ENCODE results near the gene MAPK7.
"Not testable (repeated sequence)": the region's sequence is repeated elsewhere in the genome, so short reads cannot be mapped to it uniquely, and the experiment has no call there.

The MAPK7 gene

GRCh38 chr17:19343671-19344151 lies 34.6 kb upstream of the MAPK7 start:
- no peak for FAIRE-seq

- FAIRE-seq = no peak
Observed at GRCh38 chr17:19344311-19345066, 33.8 kb upstream of the MAPK7 start.

GRCh38 chr17:19345067-19345460 lies 33.2 kb upstream of the MAPK7 start:
- no peak for FAIRE-seq

GRCh38 chr17:19345486-19346350 lies 32.6 kb upstream of the MAPK7 start:
- FAIRE-seq = no peak

- no peak for FAIRE-seq
Observed at GRCh38 chr17:19346351-19347255, 31.7 kb upstream of the MAPK7 start.

GRCh38 chr17:19347323-19348080 lies 30.8 kb upstream of the MAPK7 start:
- no peak for FAIRE-seq

GRCh38 chr17:19348081-19348650 lies 30.1 kb upstream of the MAPK7 start:
- FAIRE-seq = no peak

GRCh38 chr17:19348806-19349205 lies 29.5 kb upstream of the MAPK7 start:
- no peak for FAIRE-seq

GRCh38 chr17:19353401-19353800 lies 24.9 kb upstream of the MAPK7 start:
- FAIRE-seq = not testable (repeated sequence)

GRCh38 chr17:19354748-19355147 lies 23.6 kb upstream of the MAPK7 start:
- FAIRE-seq = no peak

GRCh38 chr17:19357351-19357750 lies 20.9 kb upstream of the MAPK7 start:
- no peak for FAIRE-seq

- no peak for FAIRE-seq
Observed at GRCh38 chr17:19357761-19358160, 20.5 kb upstream of the MAPK7 start.

GRCh38 chr17:19359151-19359550 lies 19.1 kb upstream of the MAPK7 start:
- no peak for FAIRE-seq

GRCh38 chr17:19359856-19360255 lies 18.4 kb upstream of the MAPK7 start:
- no peak for FAIRE-seq

- FAIRE-seq = no peak
Observed at GRCh38 chr17:19360772-19361171, 17.5 kb upstream of the MAPK7 start.

- FAIRE-seq = no peak
Observed at GRCh38 chr17:19361326-19361725, 17.0 kb upstream of the MAPK7 start.

GRCh38 chr17:19361944-19362276 lies 16.4 kb upstream of the MAPK7 start:
- no peak for FAIRE-seq

GRCh38 chr17:19362277-19363113 lies 15.8 kb upstream of the MAPK7 start, which contains the start of gene B9D1:
Gene B9D1, minus strand, starts transcription at chr17:19362723. Its CDS starts 154 bp downstream, at chr17:19362569.
- peak; percentile 62 for FAIRE-seq

GRCh38 chr17:19363114-19363438 lies 15.2 kb upstream of the MAPK7 start:
- FAIRE-seq = no peak

GRCh38 chr17:19363460-19364035 lies 14.8 kb upstream of the MAPK7 start:
- no peak for FAIRE-seq

All from islet of Langerhans (tissue), 1 donor.